22Rv1 (cell line): ENCODE data around the gene TNKS2.

ENCODE experiments used
- ZFX ChIP-seq: fragments of 450-650 bp; IDR thresholded peaks from 2 replicates; pipeline ENCODE4 v1.6.1; 2017; ENCODE audit warnings: antibody characterized with exemption, borderline replicate concordance
- TF ChIP-seq, protein P1 (sequence below): fragments of 450-650 bp; IDR thresholded peaks from 2 replicates; pipeline ENCODE4 v1.5.1; 2017; ENCODE audit warnings: mild to moderate bottlenecking

DNA sequence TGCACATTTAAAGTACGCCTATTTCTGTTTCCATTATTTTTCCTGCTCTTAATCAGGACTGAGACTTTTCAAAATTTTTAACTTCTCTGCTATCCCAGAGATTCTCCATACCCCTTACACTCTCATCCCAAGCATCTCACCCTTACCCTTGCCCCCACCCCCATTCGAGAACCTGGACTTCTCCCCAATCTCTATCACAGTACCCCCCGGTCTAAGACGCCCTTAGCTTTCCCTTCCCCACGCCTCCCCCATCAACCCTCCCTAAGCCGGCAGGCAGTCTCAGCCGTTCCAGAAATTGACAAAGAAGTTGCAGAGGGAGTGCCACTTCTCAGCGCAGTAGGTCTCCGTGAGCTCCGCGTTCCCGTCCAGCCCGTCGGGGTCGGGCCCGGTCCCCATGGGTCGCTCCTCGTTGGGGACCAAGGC is 109.7 kb downstream of the TNKS2 start:
- TF ChIP-seq, protein P1, sequence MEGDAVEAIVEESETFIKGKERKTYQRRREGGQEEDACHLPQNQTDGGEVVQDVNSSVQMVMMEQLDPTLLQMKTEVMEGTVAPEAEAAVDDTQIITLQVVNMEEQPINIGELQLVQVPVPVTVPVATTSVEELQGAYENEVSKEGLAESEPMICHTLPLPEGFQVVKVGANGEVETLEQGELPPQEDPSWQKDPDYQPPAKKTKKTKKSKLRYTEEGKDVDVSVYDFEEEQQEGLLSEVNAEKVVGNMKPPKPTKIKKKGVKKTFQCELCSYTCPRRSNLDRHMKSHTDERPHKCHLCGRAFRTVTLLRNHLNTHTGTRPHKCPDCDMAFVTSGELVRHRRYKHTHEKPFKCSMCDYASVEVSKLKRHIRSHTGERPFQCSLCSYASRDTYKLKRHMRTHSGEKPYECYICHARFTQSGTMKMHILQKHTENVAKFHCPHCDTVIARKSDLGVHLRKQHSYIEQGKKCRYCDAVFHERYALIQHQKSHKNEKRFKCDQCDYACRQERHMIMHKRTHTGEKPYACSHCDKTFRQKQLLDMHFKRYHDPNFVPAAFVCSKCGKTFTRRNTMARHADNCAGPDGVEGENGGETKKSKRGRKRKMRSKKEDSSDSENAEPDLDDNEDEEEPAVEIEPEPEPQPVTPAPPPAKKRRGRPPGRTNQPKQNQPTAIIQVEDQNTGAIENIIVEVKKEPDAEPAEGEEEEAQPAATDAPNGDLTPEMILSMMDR, result no peak
- no peak for TF ChIP-seq ZFX
